A673 (cell line): ENCODE measurements around the gene CD200R1L. TPM values are rescaled to one million over a fixed set of nuclear protein-coding genes. Genes with fewer than 3 reads are reported as not detected.

Source experiments
- BruUV-seq: library from RNA; stranded (reverse); fragments of 400-500 nt; replicated peaks from 2 replicates; lab custom pipeline; 2021; lab: Mats Ljungman, UMichigan
- CTCF ChIA-PET: fragments of 300-600 bp; sonication (Branson Sonifier 250); formaldehyde crosslinking; loops from one replicate; lab custom pipeline; 2022; ENCODE audit warnings: antibody characterized with exemption; lab: Charles Lee
- POLR2A ChIA-PET: fragments of 300-600 bp; sonication (Branson Sonifier 250); formaldehyde crosslinking; loops from one replicate; lab custom pipeline; 2022; ENCODE audit warnings: antibody characterized with exemption; ENCODE audit not compliant: low non-redundant PET; lab: Charles Lee
- DNase-seq: peaks from one replicate; pipeline ENCODE4 v3.0.0-alpha.2; 2015; ENCODE audit warnings: low spot score
- H3K27ac ChIP-seq: fragments of 200-600 bp; sonication (generic); 2 replicates; pipeline ENCODE4 v1.5.1; 2016; ENCODE audit warnings: mixed run types, low read depth, mild to moderate bottlenecking, mixed read lengths, antibody characterized with exemption, low read length; ENCODE audit not compliant: poor library complexity, severe bottlenecking
- H3K27me3 ChIP-seq: fragments of 200-600 bp; sonication (generic); replicated peaks from 2 replicates; pipeline ENCODE4 v1.6.1; 2017; ENCODE audit warnings: mixed run types, low read depth, mild to moderate bottlenecking, mixed read lengths, antibody characterized with exemption, low read length; ENCODE audit not compliant: insufficient read depth, poor library complexity
- H3K36me3 ChIP-seq: fragments of 200-600 bp; sonication (generic); 2 replicates; pipeline ENCODE4 v1.6.1; 2016; ENCODE audit warnings: mixed run types, mild to moderate bottlenecking, mixed read lengths, antibody characterized with exemption, low read length; ENCODE audit not compliant: insufficient read depth, poor library complexity, severe bottlenecking
- H3K4me1 ChIP-seq: fragments of 200-600 bp; sonication (generic); 2 replicates; pipeline ENCODE4 v1.6.1; 2017; ENCODE audit warnings: mixed run types, mild to moderate bottlenecking, mixed read lengths, antibody characterized with exemption, low read length; ENCODE audit not compliant: insufficient read depth, poor library complexity, severe bottlenecking
- H3K4me3 ChIP-seq: fragments of 200-600 bp; sonication (generic); 2 replicates; pipeline ENCODE4 v1.5.1; 2016; ENCODE audit warnings: low read depth, mixed run types, mild to moderate bottlenecking, mixed read lengths, low read length; ENCODE audit not compliant: poor library complexity, severe bottlenecking
- H3K9me3 ChIP-seq: fragments of 200-600 bp; sonication (generic); 2 replicates; pipeline ENCODE4 v1.6.1; 2016; ENCODE audit warnings: mixed run types, low read depth, mild to moderate bottlenecking, mixed read lengths, antibody characterized with exemption, low read length; ENCODE audit not compliant: poor library complexity, severe bottlenecking
- CTCF ChIP-seq: fragments of 300-800, 200-600 bp; sonication (generic); conservative IDR thresholded peaks from 2 replicates; pipeline ENCODE4 v1.5.1; 2017; ENCODE audit warnings: low read depth, mild to moderate bottlenecking, antibody characterized with exemption, low read length, moderate library complexity, mixed read lengths
- EZH2 ChIP-seq: fragments of 200-600 bp; sonication (generic); IDR thresholded peaks from 2 replicates; pipeline ENCODE4 v1.6.1; 2017; ENCODE audit warnings: borderline replicate concordance, low read depth, mild to moderate bottlenecking, mixed read lengths, antibody characterized with exemption, low read length; ENCODE audit not compliant: poor library complexity, severe bottlenecking
- intact Hi-C: fragments of 100-400 bp; cut with micrococcal nuclease; formaldehyde crosslinking; loops from one replicate; pipeline ENCODE4 v1.10.0; 2022; ENCODE audit not compliant: unreplicated experiment
- total RNA-seq: library from RNA; stranded (reverse); gene quantifications from 2 replicates; pipeline ENCODE4 v1.2.3, GENCODE V29; 2021

Gene CD200R1L
- total RNA-seq, 1 experiment from 2014 or later, result not detected

GRCh38 chr3:112779558-112780480, 66.8 kb downstream of the CD200R1L start:
- no TSS peak for BruUV-seq
- no peak for TF ChIP-seq CTCF
- no peak for TF ChIP-seq EZH2
- DNase-seq, result no peak
- H3K27me3 ChIP-seq, result peaks cover 7% of the 10 kb centered on the region
- intact Hi-C loops, result no loop called here
- CTCF ChIA-PET, result no interaction called here
- no peak overlapping the region for H3K4me3 ChIP-seq
- H3K36me3 ChIP-seq, result no peaks in the 10 kb centered on the region
- no peak overlapping the region for H3K27ac ChIP-seq
- no peaks in the 10 kb centered on the region for H3K4me1 ChIP-seq
- POLR2A ChIA-PET, result no interaction called here
- H3K9me3 ChIP-seq, result no peaks in the 10 kb centered on the region

- Histone ChIP-seq H3K4me3 (no peak overlapping the region), H3K4me1 (no peaks in the 10 kb centered on the region), H3K36me3 (no peaks in the 10 kb centered on the region), H3K9me3 (no peaks in the 10 kb centered on the region), H3K27ac (no peak overlapping the region), H3K27me3 (peaks cover 4% of the 10 kb centered on the region)
- ChIA-PET CTCF (no interaction called here), POLR2A (no interaction called here)
- BruUV-seq, result no TSS peak
- no peak for DNase-seq
- intact Hi-C loops, result no loop called here
- TF ChIP-seq EZH2 (no peak), CTCF (no peak)
Observed at GRCh38 chr3:112779011-112779410, 67.7 kb downstream of the CD200R1L start.

GRCh38 chr3:112778353-112778948, 68.2 kb downstream of the CD200R1L start:
- POLR2A ChIA-PET, result no interaction called here
- TF ChIP-seq EZH2, result no peak
- TF ChIP-seq CTCF, result no peak
- Histone ChIP-seq H3K4me1 (no peaks in the 10 kb centered on the region), H3K27me3 (peaks cover 2% of the 10 kb centered on the region), H3K4me3 (no peak overlapping the region), H3K9me3 (no peaks in the 10 kb centered on the region), H3K27ac (no peak overlapping the region), H3K36me3 (no peaks in the 10 kb centered on the region)
- CTCF ChIA-PET, result no interaction called here
- DNase-seq, result no peak
- BruUV-seq, result no TSS peak
- intact Hi-C loops, result no loop called here
